GM19099 (cell line): ENCODE results near the gene ZCCHC8.

Source experiments
- POLR2A ChIP-seq: IDR thresholded peaks from 3 replicates; pipeline ENCODE4 v1.6.1; 2011; ENCODE audit warnings: low read depth; ENCODE audit not compliant: insufficient read length; ENCODE audit errors: extremely low read depth

Gene ZCCHC8

GRCh38 chr12:122452701-122453285, 47.9 kb downstream of the ZCCHC8 start:
- no peak for TF ChIP-seq POLR2A

DNA sequence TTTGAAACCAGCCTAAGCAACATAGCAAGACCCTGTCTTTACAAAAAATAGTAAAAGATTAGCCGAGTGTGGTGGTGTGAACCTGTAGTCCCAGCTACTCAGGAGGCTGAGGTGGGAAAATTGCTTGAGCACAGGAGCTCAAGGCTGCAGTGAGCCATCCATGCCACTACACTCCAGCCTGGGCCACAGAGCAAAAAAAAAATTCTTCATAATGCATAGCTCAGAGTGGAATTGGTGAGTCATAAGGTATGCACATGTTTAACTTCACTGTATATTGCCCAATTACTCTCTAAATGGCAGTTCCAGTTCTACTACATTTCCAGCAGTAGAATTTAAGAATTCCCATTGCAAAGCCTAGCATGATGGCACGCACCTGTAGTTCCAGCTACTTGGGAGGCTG, 51.4 kb downstream of the ZCCHC8 start:
- no peak for TF ChIP-seq POLR2A

DNA sequence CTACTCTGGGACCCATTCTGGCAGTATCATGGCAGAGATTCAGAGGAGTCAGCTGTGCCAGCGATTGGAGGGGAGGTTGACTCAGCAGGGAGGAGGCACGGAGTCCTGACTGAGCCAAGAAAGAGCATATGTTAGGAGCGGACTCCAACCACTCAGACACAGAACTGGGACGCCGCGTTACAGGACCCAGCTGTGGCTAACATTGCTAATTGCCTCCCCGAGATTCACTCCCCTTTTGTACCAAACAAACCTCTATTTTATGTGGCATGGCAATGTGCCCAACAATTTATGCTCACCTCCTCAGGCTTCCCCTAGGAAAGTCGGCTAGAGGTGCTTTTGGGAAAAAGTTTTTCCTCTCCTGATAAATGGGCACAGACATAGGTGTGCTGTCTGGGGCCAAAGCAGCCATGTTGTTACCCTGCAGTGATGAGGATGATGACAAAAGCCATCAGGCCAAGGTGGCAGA, 63.0 kb downstream of the ZCCHC8 start:
- no peak for TF ChIP-seq POLR2A

DNA sequence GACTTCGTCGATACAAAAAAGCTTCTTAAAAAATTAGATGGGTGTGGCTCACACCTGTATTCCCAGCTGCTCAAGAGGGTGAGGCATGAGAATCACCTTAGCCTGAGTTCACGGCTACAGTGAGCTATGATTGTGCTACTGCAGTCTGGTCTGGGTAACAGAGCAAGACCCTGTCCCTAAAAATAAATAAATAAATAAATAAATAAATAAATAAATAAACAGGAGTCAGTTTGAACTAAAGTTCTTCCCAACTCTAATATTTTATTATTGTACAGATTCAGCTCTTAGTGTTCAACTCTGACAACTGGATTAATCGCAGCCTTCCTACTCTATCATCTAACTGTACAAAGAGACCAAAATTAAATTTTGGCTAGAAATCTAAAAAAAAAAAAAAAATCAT, 65.5 kb downstream of the ZCCHC8 start:
- no peak for TF ChIP-seq POLR2A

GRCh38 chr12:122427403-122427802, 73.3 kb downstream of the ZCCHC8 start:
- no peak for TF ChIP-seq POLR2A

DNA sequence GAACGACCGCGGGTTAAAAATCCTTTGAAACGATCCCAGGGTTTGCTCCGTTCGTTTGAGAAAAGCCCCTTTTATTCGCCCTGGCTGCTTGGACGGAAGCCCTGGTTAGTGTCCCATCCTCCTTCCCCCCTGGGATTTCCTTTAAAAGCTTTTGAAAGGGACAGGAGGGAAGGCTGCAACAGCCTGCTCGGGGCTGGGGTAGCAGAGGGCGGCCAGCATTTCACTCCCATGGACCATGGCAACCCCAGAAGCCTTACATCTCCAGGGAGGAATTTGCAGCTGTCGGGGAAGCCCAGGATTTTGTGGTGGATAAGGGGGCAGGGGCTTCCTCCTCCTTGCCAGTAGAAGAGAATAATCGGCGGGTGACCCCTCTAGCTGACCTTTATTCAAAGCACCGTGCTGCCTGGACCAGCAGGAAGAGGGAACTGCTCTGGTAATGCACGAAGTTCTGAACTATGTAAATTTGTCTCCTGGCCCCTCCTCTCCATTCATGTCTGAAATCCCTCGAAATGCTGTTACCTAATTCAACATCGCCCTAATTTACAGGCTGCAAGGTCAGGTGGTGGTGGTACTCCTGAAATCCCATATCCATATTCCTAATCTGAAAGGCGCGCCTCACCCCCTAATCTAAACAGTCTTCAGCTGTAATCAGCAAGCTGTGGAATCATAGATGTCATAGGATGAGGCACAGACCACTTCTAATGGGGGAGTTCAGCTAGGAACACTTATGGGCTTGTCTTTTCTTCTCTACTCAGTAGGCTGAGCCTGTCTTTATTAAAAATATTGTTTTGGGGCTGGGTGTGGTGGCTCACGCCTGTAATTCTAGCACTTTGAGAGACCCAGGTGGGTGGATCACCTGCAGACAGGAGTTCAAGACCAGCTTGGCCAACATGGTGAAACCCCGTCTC, 77.2 kb downstream of the ZCCHC8 start:
- TF ChIP-seq POLR2A, result no peak

DNA sequence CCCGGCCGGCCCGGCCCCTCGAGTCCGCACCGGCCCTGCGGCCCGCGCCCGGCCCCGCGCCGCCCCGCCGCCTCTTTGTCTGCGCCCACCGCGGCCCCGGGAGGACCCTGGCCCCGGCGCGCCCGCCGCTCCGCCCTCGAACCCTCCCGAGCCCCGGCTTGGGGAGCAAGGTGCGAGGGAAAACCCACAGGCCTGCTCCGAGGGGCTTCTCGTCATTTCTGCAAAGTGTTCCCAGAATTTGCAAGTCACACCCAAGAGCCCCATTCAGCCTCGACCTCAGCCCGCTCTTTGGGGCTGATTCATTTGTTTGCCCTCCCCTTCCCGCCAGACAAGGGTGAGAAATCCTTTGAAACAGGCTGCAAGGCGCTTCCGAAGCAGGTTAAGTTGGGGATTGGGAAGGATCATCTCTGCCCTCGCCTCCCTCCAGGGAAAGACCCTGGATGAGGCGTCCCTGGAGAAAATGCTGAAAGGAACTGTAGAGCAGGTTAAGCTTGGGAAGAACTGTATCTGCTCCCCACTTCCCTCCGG, 77.9 kb downstream of the ZCCHC8 start:
- no peak for TF ChIP-seq POLR2A

DNA sequence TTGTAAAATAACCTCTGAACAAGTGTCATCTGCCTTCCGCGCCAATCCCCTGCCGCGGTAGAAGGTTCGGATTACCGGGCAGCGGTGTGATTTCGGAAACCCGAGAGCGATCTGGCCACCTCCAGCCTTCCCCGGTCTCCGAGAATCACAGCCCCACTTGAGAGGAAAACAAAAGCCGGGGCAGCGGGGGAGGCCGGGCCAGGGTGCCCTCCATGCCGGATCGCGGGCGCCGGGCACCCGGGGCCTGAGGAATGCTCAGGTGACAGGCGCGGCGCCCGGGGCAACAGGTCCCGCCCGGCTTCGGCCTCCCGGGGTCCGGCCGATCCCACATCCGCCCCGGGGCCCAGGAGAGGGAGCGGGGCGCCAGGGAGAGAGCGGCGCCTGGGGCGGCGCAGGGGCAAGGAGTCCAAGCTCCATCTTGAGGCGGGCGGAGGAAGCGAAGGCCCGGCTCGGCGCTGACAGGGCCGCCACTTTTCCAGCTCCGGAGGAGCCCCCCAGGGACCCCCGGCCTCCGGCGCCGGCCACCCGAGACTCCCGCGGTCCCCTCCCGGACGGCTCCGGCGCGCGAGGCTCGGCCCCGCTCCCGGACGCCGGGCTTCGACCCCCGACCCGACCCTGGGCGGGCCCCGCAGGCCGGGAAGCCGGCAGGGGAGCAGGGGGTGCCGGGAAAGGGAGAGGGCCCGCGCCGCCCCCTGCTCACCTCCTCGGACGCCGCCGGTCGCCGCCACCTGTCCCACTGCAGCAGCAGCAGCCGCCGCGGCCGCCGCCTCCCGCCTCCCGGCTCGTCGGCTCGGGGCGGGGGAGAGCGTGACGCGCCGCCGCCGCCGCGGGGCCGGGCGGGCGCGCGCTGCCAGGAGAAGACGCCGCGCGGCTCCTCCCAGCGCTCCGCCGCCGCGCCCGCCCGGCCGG, 78.7 kb downstream of the ZCCHC8 start, which contains the start of gene CLIP1:
Gene CLIP1, minus strand, starts transcription at position 849 of the 909 bp plus-strand sequence. CDS start 42,217 bp downstream, outside the sequence.
- TF ChIP-seq POLR2A, result peak; percentile 67
